Measurements from ENCODE around the gene MAP1B. TPM values are rescaled to one million over a fixed set of nuclear protein-coding genes. Genes with fewer than 3 reads are reported as not detected.

The MAP1B gene
- total and polyA plus RNA-seq, 9 of the 15 experiments (the other 6 are each of a cell fraction or from before 2014, with no cell fraction given), result 5.2 to 66.1 (median 17.3) TPM

GRCh38 chr5:72074251-72074650, 33.0 kb upstream of the MAP1B start:
- Histone ChIP-seq H3K36me3 (ENCODE audit: control insufficient read depth, insufficient read depth, low read length) (no peaks in the 10 kb centered on the region), H3K4me3 (no peak overlapping the region), H3K27ac (ENCODE audit: extremely low read depth, low read depth, low read length) (no peak overlapping the region), H3K9me3 (replicated peaks; ENCODE audit: control insufficient read depth, insufficient read depth, low read depth, low read length) (no peaks in the 10 kb centered on the region), H4K20me1 (replicated peaks; ENCODE audit: control insufficient read depth, insufficient read depth, low read length) (no peaks in the 10 kb centered on the region), H3K27me3 (ENCODE audit: control insufficient read depth in 2 of 2, insufficient read depth in 2 of 2, low read length in 2 of 2) (peaks cover 19 to 22% of the 10 kb centered on the region in 2 experiments; a peak in 4 of 5 replicates), H3K4me2 (ENCODE audit: insufficient read depth, low read length) (no peak overlapping the region), H3K9ac (ENCODE audit: insufficient read depth in 1 of 2, low read depth in 2 of 2, low read length in 2 of 2) (no peak overlapping the region), H3K79me2 (ENCODE audit: control insufficient read depth, insufficient read depth, low read length) (no peaks in the 10 kb centered on the region), H3K9me1 (ENCODE audit: control insufficient read depth, insufficient read depth, low read length) (no peaks in the 10 kb centered on the region), H3K4me1 (replicated peaks in 1 of 2; ENCODE audit: control insufficient read depth in 2 of 2, insufficient read depth in 2 of 2, low read length in 2 of 2) (no peaks in the 10 kb centered on the region; a peak in 1 of 5 replicates), H2AFZ (ENCODE audit: low read depth, low read length) (no peak overlapping the region)
- BruUV-seq (replicated peaks), result no TSS peak
- no peak for FAIRE-seq
- in situ Hi-C loops (cut with MboI) (no loop called here), intact Hi-C loops (cut with micrococcal nuclease) (no loop called here)
- no peak for DNase-seq (ENCODE audit: extremely low read depth in 1 of 4, low spot score in 3 of 4)
- ChIA-PET CTCF (ENCODE audit: low intra/inter-chr PET ratio) (no interaction called here), POLR2A (no interaction called here)
- WGBS (ENCODE audit: insufficient coverage, low coverage, missing lambda C conversion rate), result 4% methylated on average over 6 of the region's 6 CpGs
- ATAC-seq, result no peak
- TF ChIP-seq ZSCAN32 (CRISPR knock-in tag; IDR thresholded peaks at IDR 0.05) (no peak), NRF1 (conservative IDR thresholded peaks at IDR 0.05 in 1 of 2, IDR thresholded peaks at IDR 0.05 in 1 of 2) (no peak), BHLHE40 (IDR thresholded peaks at IDR 0.05; ENCODE audit: low read length) (no peak), ZNF778 (CRISPR knock-in tag; IDR thresholded peaks at IDR 0.05) (no peak), TBL1XR1 (IDR thresholded peaks at IDR 0.05; ENCODE audit: low read length in 2 of 2) (no peak), SMAD4 (CRISPR knock-in tag; conservative IDR thresholded peaks at IDR 0.05) (no peak), RAD21 (CRISPR knock-in tag; conservative IDR thresholded peaks at IDR 0.05 in 1 of 2, IDR thresholded peaks at IDR 0.05 in 1 of 2) (no peak), RBM25 (IDR thresholded peaks at IDR 0.05; ENCODE audit: low read depth, low read length, severe bottlenecking) (no peak), CBFA2T2 (conservative IDR thresholded peaks at IDR 0.05) (no peak)
- TF ChIP-seq, protein P1, sequence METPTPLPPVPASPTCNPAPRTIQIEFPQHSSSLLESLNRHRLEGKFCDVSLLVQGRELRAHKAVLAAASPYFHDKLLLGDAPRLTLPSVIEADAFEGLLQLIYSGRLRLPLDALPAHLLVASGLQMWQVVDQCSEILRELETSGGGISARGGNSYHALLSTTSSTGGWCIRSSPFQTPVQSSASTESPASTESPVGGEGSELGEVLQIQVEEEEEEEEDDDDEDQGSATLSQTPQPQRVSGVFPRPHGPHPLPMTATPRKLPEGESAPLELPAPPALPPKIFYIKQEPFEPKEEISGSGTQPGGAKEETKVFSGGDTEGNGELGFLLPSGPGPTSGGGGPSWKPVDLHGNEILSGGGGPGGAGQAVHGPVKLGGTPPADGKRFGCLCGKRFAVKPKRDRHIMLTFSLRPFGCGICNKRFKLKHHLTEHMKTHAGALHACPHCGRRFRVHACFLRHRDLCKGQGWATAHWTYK (CRISPR knock-in tag; IDR thresholded peaks at IDR 0.05), result no peak

Data from K562 (cell line).